GM18861 (cell line): ENCODE results near the gene CUBN.

Source experiments
- ATAC-seq: cut with Tn5 transposase; IDR thresholded peaks from one replicate; pipeline ENCODE4 v1.9.1; 2021; ENCODE audit not compliant: unreplicated experiment

CUBN gene

DNA sequence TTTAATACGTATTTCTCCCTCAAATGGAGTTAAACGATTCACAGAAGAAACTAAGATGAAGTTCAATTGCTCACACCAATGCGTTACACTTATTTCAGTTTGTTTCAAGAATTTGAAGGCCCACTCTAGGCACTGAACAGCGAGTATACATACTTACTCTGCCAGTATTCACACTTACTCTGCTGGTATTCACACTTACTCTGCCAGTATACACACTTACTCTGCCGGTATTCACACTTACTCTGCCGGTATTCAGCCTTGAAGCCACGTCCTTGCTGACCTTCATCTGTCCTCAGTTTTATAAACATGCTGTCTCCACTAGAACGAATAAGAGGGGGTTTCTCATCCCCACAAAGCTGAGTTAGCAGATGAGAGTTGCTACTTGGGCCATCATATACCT lies 86.0 kb downstream of the CUBN start:
- no peak for ATAC-seq

GRCh38 chr10:17041626-17042520 lies 87.7 kb downstream of the CUBN start:
- ATAC-seq: no peak

DNA sequence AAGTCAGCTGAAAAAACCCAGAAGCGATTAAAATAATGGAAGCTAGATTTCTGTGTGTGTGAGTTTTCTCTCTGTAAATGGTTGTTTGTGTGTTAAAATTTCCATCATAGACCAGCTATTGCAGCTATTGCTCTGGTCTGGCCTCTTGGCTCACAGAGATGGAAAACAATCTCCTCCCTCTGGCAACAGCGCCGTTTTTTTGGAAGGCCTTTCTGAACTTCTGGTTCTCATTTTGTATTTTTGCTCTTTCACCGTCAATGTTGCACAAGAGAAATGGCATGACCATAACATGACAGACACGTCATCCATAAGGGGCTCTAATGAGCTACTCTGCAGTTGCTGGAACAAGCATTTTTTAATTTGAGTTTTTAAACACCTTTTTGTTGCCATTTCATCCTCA lies 91.0 kb downstream of the CUBN start:
- ATAC-seq: no peak

DNA sequence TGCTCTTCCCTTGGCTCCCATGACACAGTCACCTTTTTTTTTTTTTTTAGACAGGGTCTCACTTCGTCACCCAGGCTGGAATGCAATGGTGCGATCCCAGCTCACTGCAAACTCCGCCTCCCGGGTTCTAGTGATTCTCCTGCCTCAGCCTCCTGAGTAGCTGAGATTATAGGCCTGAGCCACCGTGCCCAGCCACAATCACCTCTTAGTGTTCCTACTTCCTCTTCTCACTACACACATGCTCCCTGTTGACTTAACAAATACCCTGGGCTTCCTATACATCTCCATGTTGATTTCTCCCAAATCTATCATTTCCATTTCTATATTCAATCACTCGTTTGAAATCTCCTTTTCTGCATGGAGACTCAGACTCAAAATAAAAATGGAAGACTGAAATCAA lies 91.7 kb downstream of the CUBN start:
- ATAC-seq: no peak

- no peak for ATAC-seq
Observed at GRCh38 chr10:17035446-17035845, 94.2 kb downstream of the CUBN start.

- ATAC-seq: no peak
Observed at GRCh38 chr10:17033529-17034260, 95.9 kb downstream of the CUBN start.

GRCh38 chr10:17031637-17032635 lies 97.7 kb downstream of the CUBN start:
- ATAC-seq: no peak

DNA sequence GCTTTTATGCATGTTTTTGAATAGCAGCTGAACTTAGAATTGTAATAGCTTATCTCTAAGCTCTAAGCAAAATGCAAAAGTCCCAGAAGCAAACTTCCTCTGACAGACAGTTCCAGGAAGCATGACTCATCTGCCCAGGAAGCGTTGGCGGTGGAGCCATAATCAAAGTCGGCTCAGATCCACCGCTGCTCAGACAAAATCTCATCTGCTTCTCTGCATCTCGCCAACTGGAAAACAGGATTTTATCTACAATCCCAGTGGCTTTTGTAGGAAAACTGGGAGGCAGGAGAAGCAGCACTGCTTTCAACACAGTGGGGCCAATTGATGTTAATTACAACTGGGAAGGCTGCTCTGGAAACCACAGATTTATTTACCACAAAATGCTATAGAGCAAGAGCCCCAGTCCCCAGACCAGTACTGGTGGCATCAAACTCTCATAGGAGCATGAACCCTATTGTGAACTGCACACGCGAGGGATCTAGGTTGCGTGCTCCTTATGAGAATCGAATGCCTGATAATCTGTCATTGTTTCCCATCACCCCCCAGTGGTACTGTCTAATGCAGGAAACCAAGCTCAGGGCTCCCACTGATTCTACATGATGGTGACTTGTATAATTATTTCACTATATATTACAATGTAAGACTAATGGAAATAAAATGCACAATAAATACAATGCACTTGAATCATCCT lies 99.9 kb downstream of the CUBN start:
- no peak for ATAC-seq

GRCh38 chr10:17029239-17029580 lies 100.4 kb downstream of the CUBN start:
- no peak for ATAC-seq

DNA sequence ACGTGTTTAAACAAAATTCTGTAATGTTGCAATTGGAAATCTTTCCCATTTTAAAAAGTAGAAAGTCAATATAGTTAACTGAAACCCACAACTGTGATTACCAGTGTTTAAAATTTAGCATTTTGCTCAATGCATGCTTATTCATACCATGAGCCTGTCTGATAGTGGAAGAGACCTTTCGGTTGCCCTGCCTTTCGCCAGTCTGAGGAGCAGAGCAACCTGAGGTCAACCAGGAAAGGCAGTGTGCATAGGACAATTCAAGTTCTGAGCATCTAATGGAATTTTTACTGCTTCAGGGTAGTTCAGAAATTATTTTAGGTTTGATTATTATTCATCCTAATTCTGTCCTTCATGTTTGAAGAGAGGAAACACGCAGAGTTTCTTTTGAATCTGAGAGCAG lies 100.8 kb downstream of the CUBN start:
- ATAC-seq: no peak

DNA sequence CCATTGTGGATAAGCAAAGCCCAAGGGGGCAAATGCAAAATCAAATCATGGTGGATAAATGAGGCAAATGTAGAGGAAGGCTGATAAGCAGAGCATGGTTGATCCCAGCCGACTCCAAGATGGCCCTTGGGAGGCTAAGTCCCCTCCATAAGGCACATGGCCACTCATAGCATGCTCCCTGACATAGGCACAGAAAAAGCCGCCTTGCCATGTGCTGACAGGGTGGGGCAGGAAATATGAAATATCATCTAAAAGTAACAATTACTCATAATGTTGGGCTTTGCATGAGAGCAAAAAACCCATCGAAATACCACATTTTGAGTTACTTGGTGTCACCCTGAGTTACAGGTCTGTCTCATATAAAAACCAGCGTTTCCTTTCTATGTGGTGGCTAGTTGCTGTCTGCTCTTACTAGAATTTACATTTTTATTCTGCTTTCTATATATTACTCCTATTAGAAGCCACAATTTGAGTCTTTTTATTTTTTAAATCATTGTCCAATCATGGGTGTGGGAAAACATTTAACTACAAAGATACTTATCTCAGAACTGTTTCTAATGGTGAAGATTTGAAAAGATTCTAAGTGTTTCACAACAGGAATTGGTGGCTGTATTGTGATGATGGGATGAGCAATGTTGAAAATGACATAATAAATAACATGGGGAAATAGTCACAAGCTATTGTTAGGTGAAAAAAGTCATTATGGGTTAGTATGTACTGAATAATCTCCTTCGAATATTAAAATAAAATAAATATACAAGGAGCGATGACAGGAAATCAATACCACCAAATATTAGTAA lies 102.7 kb downstream of the CUBN start:
- ATAC-seq: peak; percentile 41

DNA sequence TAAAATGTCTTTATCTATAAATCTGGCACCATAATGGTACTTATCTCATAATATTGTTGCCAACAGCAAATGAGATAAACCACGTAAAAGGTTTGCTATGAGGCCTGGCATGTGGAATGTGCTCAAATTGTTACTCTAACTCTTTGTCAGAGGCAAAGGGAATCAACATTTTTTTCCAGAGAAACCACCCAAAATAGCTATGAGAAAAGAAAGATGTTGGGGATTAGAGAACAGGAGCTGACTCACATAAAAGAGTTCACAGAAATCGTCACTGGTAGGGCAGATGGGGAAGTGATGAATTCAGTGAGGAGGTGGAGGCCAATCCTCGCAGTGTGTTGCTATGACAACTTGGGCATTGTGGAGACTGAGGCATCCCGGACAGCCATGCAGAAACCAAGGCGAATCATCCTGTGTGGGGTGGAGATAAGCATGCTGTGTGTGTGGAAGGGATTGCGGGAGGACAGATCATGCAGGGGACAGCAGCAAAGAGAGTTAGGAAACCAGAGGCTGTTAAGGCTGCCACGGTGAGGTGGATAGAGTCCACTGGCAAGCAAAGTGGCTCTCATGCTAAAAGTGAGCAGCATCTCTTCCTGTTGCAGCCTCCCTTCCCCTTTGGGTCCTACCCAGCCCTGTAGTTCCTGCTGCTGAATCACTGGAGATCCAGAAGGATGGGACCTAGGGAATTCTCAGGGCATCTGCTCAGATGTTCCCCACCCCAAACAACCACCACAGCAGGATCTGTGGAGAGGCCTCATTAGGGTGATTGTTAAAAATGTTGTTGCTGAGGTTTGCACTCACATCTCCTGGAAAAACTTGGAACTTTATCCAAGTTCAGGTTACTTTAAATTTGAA lies 103.9 kb downstream of the CUBN start:
- ATAC-seq: no peak

- ATAC-seq: no peak
Observed at GRCh38 chr10:17024461-17024860, 105.2 kb downstream of the CUBN start.

GRCh38 chr10:17023386-17024298 lies 106.0 kb downstream of the CUBN start:
- ATAC-seq: peak; percentile 95

GRCh38 chr10:17022896-17023295 lies 106.7 kb downstream of the CUBN start:
- no peak for ATAC-seq

- ATAC-seq: no peak
Observed at GRCh38 chr10:17022466-17022825, 107.2 kb downstream of the CUBN start.

DNA sequence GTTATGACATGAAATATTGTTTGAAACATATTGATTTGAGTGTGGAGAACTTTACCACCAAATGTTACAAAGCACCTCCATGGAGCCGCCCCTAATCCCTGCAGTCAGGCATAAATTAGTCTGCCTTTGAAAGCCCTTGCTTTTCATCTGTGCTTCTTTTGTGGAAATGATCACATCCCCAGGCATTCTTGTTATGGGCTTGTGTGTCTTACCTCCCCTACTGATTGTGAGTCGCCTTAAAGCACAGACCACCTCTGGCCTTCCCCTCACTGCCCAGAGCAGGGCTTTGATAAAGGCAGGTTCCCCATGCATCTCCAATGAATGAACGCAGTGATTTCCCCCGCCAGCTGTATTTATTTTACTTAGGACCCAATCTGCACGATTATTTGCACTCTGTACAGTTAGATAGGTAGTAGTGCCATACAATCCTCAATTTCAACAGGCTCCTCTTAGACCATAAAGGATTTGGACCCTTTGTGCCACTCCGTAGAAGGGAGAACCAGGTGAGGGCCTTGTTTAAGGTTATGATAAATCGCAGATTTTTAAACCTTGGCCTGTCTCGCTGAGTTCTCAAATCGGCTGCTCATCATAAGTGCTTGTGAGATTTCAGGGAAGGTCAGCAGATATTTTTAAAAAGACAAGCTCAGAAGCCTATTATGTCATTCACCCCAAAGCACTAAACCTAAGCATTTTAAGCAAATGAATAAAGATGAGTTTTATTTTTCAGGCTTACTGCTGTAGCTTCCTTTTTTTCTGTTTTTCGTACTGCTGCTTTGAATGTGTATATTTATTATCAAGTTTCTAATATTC lies 107.8 kb downstream of the CUBN start:
- ATAC-seq: no peak
